Rectal smooth muscle tissue (tissue), 1 donor: ENCODE measurements around the gene NFKB1.
"Not testable (repeated sequence)": the region's sequence is repeated elsewhere in the genome, so short reads cannot be mapped to it uniquely, and the experiment has no call there.

Source experiments
- H3K27ac ChIP-seq: one replicate; pipeline ENCODE4 v1.7.0; 2013; ENCODE audit warnings: low read depth, low read length, inconsistent platforms
- H3K27me3 ChIP-seq: one replicate; pipeline ENCODE4 v1.7.0; 2013; ENCODE audit warnings: low read length; ENCODE audit not compliant: control insufficient read depth, insufficient read depth
- H3K36me3 ChIP-seq: one replicate; pipeline ENCODE4 v1.7.0; 2013; ENCODE audit warnings: low read length; ENCODE audit not compliant: control insufficient read depth, insufficient read depth
- H3K4me1 ChIP-seq: one replicate; pipeline ENCODE4 v1.7.0; 2013; ENCODE audit warnings: low read length; ENCODE audit not compliant: control insufficient read depth, insufficient read depth
- H3K4me3 ChIP-seq: one replicate; pipeline ENCODE4 v1.7.0; 2013; ENCODE audit warnings: low read length
- H3K9ac ChIP-seq: one replicate; pipeline ENCODE4 v1.7.0; 2013; ENCODE audit warnings: low read length

Gene NFKB1

GRCh38 chr4:102477657-102478056 is 23.5 kb upstream of the NFKB1 start:
- Histone ChIP-seq H3K36me3 (no peaks in the 10 kb centered on the region), H3K27ac (no peak overlapping the region), H3K27me3 (no peaks in the 10 kb centered on the region), H3K4me1 (no peaks in the 10 kb centered on the region), H3K4me3 (no peak overlapping the region), H3K9ac (no peak overlapping the region)

DNA sequence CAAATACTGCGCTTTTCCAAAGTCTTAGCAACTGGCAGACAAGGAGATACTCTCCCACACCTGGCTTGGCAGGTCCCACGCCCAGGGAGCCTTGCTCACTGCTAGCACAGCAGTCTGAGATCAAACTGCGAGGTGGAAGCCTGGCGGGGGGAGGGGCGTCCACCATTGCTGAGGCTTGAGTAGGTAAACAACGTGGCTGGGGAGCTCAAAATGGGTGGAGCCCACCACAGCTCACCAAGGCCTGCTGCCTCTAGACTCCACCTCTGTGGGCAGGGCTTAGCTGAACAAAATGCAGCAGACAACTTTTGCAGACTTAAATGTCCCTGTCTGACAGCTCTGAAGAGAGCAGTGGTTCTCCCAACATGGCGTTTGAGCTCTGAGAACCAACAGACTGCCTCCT is 23.0 kb upstream of the NFKB1 start:
- no peak overlapping the region for H3K4me3 ChIP-seq
- no peaks in the 10 kb centered on the region for H3K36me3 ChIP-seq
- no peak overlapping the region for H3K27ac ChIP-seq
- no peaks in the 10 kb centered on the region for H3K27me3 ChIP-seq
- H3K9ac ChIP-seq, result no peak overlapping the region
- no peaks in the 10 kb centered on the region for H3K4me1 ChIP-seq

DNA sequence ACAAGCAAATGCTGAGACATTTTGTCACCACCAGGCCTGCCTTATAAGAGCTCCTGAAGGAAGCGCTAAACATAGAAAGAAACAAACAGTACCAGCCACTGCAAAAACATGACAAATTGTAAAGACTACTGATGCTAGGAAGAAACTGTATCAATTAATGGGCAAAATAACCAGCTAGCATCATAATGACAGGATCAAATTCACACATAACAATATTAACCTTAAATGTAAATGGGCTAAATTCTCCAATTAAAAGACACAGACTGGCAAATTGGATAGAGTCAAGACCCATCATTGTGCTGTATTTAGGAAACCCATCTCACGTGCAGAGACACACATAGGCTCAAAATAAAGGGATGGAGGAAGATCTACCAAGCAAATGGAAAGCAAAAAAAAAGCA is 21.3 kb upstream of the NFKB1 start:
- not testable (repeated sequence) for H3K36me3 ChIP-seq, H3K27me3 ChIP-seq, H3K4me3 ChIP-seq, H3K4me1 ChIP-seq, H3K27ac ChIP-seq, H3K9ac ChIP-seq

GRCh38 chr4:102483120-102483519 is 18.0 kb upstream of the NFKB1 start:
- Histone ChIP-seq H3K27me3 (no peaks in the 10 kb centered on the region), H3K9ac (no peak overlapping the region)

GRCh38 chr4:102483990-102484692 is 17.0 kb upstream of the NFKB1 start:
- not testable (repeated sequence) for H3K4me1 ChIP-seq, H3K9ac ChIP-seq, H3K4me3 ChIP-seq, H3K36me3 ChIP-seq, H3K27ac ChIP-seq, H3K27me3 ChIP-seq

More at GRCh38 chr4:102483120-102483519, 18.0 kb upstream of the NFKB1 start:
- Histone ChIP-seq H3K4me3 (no peak overlapping the region), H3K36me3 (no peaks in the 10 kb centered on the region), H3K4me1 (no peaks in the 10 kb centered on the region), H3K27ac (no peak overlapping the region)

DNA sequence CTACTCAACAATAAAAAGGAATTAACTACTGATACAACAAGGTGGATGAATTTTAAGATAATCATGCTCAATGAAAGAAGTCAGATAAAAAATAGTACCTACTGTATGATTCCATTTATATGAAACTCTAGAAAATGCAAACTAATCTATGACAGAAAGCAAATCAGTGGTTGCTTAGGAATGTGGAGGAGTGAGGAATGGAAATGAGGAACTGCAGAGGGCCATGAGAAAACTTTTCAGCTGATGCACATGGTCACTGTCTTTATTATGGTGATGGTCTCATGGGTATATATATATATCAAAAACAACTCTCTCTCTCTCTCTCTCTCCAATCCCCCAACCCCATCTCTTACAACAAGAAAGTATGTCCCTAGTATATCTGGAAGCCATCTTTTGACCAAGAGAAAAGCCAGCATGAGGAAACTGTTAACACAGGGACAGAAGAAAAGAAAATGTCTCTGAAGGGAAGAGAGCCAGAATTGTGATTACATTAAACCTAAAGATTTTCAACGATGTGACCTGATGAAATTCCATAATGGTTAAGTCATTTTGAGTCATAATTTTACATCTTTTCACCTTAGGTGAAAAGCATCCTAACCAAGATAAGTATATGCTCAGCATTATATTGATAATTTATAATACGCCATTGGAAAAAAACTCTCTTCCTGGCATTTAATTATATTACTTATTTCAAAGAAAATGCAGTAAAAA is 8.5 kb upstream of the NFKB1 start:
- Histone ChIP-seq H3K9ac (no peak overlapping the region), H3K36me3 (no peaks in the 10 kb centered on the region), H3K4me3 (no peak overlapping the region), H3K27ac (no peak overlapping the region), H3K27me3 (no peaks in the 10 kb centered on the region), H3K4me1 (no peaks in the 10 kb centered on the region)

- no peaks in the 10 kb centered on the region for H3K4me1 ChIP-seq
- H3K27me3 ChIP-seq, result no peaks in the 10 kb centered on the region
- no peak overlapping the region for H3K4me3 ChIP-seq
- H3K36me3 ChIP-seq, result no peaks in the 10 kb centered on the region
- H3K27ac ChIP-seq, result no peak overlapping the region
- no peak overlapping the region for H3K9ac ChIP-seq
Observed at GRCh38 chr4:102493257-102493656, 7.9 kb upstream of the NFKB1 start.

GRCh38 chr4:102493794-102494193 is 7.4 kb upstream of the NFKB1 start:
- no peaks in the 10 kb centered on the region for H3K36me3 ChIP-seq
- H3K9ac ChIP-seq, result no peak overlapping the region
- H3K27ac ChIP-seq, result no peak overlapping the region
- no peaks in the 10 kb centered on the region for H3K27me3 ChIP-seq
- no peak overlapping the region for H3K4me3 ChIP-seq
- no peaks in the 10 kb centered on the region for H3K4me1 ChIP-seq

DNA sequence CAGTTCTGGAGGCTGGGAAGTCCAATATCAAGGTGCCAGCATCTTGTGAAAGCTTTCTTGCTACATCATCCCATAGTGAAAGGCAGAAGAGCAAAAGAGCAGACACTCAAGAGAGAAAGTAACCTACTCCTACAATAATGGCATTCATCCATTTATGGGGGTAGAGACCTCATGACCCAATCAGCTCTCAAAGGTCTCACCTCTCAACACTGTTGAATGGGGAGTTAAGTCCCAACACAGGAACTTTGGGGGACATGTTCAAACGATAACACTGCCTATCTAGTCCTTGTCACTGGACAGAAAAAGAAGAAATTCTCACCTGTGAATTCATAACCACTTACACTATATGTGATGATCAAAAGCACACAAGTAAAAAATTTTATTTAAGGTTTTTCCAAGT is 6.6 kb upstream of the NFKB1 start:
- H3K4me3 ChIP-seq, result no peak overlapping the region
- H3K4me1 ChIP-seq, result no peaks in the 10 kb centered on the region
- no peak overlapping the region for H3K9ac ChIP-seq

DNA sequence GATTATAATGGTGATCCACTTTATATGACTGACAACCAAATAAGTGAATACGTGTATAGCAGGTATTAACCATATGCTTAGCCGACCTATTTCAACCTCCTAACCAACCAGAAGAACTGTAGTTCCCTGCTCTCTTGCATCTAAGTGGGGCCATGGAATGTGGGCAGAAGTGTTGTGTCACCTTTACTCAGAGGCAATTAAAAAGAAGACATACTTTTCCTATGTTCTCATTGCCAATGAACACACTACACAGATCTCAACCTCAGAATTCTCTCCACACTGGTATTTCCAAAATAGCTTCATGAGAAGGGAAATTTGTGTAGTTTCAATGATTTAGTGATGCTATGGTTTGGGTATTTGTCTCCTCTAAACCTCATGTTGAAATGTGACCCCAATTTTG is 3.2 kb upstream of the NFKB1 start:
- Histone ChIP-seq H3K36me3 (no peaks in the 10 kb centered on the region), H3K27me3 (no peaks in the 10 kb centered on the region), H3K27ac (no peak overlapping the region), H3K4me1 (peaks cover 5% of the 10 kb centered on the region), H3K9ac (peak overlapping the region; percentile 10), H3K4me3 (no peak overlapping the region)

More for the DNA sequence above, 6.6 kb upstream of the NFKB1 start:
- Histone ChIP-seq H3K27ac (no peak overlapping the region), H3K27me3 (no peaks in the 10 kb centered on the region), H3K36me3 (no peaks in the 10 kb centered on the region)

DNA sequence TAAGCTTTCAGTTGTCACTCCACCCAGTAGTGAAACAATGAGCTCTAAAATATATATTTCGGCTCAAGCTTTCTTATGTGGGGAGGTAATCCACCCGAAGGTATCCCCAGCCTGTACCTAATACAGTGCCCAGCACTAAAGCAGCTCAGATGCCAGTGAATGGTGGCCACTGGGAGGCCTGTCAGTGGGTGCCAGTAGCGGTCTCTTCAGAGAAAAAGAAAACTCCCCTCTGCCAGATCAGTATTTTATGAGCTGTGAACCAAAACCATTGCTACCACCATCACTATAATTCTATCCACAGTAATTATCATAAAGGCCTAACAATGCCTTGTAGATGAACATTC is 835 bp upstream of the NFKB1 start:
- H3K27ac ChIP-seq, result peak overlapping the region; percentile 90
- H3K4me1 ChIP-seq, result peaks cover 16% of the 10 kb centered on the region
- no peaks in the 10 kb centered on the region for H3K36me3 ChIP-seq
- H3K4me3 ChIP-seq, result peak overlapping the region; percentile 71
- H3K9ac ChIP-seq, result no peak overlapping the region
- H3K27me3 ChIP-seq, result no peaks in the 10 kb centered on the region

- Histone ChIP-seq H3K27ac (peak overlapping the region; percentile 90), H3K27me3 (no peaks in the 10 kb centered on the region), H3K4me1 (peaks cover 16% of the 10 kb centered on the region), H3K9ac (peak overlapping the region; percentile 84), H3K4me3 (peak overlapping the region; percentile 71), H3K36me3 (no peaks in the 10 kb centered on the region)
Observed at GRCh38 chr4:102501447-102501696, 213 bp downstream of the NFKB1 start.

- peak overlapping the region; percentile 84 for H3K9ac ChIP-seq
- H3K27ac ChIP-seq, result peak overlapping the region; percentile 85
- H3K36me3 ChIP-seq, result no peaks in the 10 kb centered on the region
- H3K4me3 ChIP-seq, result peak overlapping the region; percentile 71
- no peaks in the 10 kb centered on the region for H3K27me3 ChIP-seq
- H3K4me1 ChIP-seq, result peaks cover 16% of the 10 kb centered on the region
Observed at GRCh38 chr4:102502543-102502818, 1.3 kb downstream of the NFKB1 start.
